Keratinocyte (primary cell): Measurements from ENCODE around the gene C11orf58. TPM values are rescaled to one million over a fixed set of nuclear protein-coding genes. Genes with fewer than 3 reads are reported as not detected.

Experiments
- DNase-seq: peaks from one replicate; pipeline ENCODE4 v3.0.0-alpha.2; 2011; ENCODE audit warnings: low read depth, missing footprints, low spot score
- FAIRE-seq: peaks from 2 replicates; lab custom pipeline; 2011; peaks lifted over from hg19 to GRCh38; lab: Jason Lieb, UNC
- H2AFZ ChIP-seq: 2 replicates; pipeline ENCODE4 v1.6.0; 2012; ENCODE audit warnings: low read length, control low read depth, inconsistent platforms; ENCODE audit not compliant: control insufficient read depth
- H3K27ac ChIP-seq: 2 replicates; pipeline ENCODE4 v1.5.1; 2011; ENCODE audit warnings: low read length; ENCODE audit not compliant: control insufficient read depth, insufficient read depth
- H3K27me3 ChIP-seq: 3 replicates; pipeline ENCODE4 v1.6.0; 2011; ENCODE audit warnings: low read length; ENCODE audit not compliant: control insufficient read depth, insufficient read depth; ENCODE audit errors: extremely low read depth
- H3K36me3 ChIP-seq, 2 experiments: 2 replicates in 1 of 2; 3 replicates in 1 of 2; pipeline ENCODE4 v1.5.1; 2011; ENCODE audit warnings: low read length in 2 of 2, mild to moderate bottlenecking in 1 of 2; ENCODE audit not compliant: control insufficient read depth in 2 of 2, insufficient read depth in 2 of 2; ENCODE audit errors: extremely low read depth in 1 of 2
- H3K4me1 ChIP-seq: 3 replicates; pipeline ENCODE4 v1.5.1; 2011; ENCODE audit warnings: low read length; ENCODE audit not compliant: control insufficient read depth, insufficient read depth; ENCODE audit errors: extremely low read depth
- H3K4me2 ChIP-seq: 3 replicates; pipeline ENCODE4 v1.6.0; 2011; ENCODE audit warnings: low read depth, low read length; ENCODE audit not compliant: control insufficient read depth, insufficient read depth; ENCODE audit errors: extremely low read depth
- H3K4me3 ChIP-seq, 3 experiments: fragments of 200-600 bp in 1 of 3; sonication (generic) in 1 of 3; 2 replicates in 2 of 3; 3 replicates in 1 of 3; pipeline ENCODE4 v1.5.1; 2011 to 2016; ENCODE audit warnings: low read length in 3 of 3, mild to moderate bottlenecking in 3 of 3, control low read depth in 2 of 3, inconsistent platforms in 1 of 3, low read depth in 1 of 3, mixed read lengths in 1 of 3, mixed run types in 1 of 3, moderate library complexity in 1 of 3; ENCODE audit not compliant: control insufficient read depth in 2 of 3, insufficient read depth in 2 of 3; ENCODE audit errors: extremely low read depth in 1 of 3
- H3K79me2 ChIP-seq: 2 replicates; pipeline ENCODE4 v1.6.0; 2012; ENCODE audit warnings: low read length; ENCODE audit not compliant: control insufficient read depth, insufficient read depth
- H3K9ac ChIP-seq: 3 replicates; pipeline ENCODE4 v1.6.0; 2011; ENCODE audit warnings: low read length; ENCODE audit not compliant: control insufficient read depth, insufficient read depth; ENCODE audit errors: extremely low read depth
- H3K9me1 ChIP-seq: 3 replicates; pipeline ENCODE4 v1.6.0; 2011; ENCODE audit warnings: low read length; ENCODE audit not compliant: control insufficient read depth, insufficient read depth; ENCODE audit errors: extremely low read depth
- H3K9me3 ChIP-seq: 2 replicates; pipeline ENCODE4 v1.5.1; 2012; ENCODE audit warnings: low read depth, low read length; ENCODE audit not compliant: control insufficient read depth
- H4K20me1 ChIP-seq: 3 replicates; pipeline ENCODE4 v1.6.0; 2011; ENCODE audit warnings: low read length; ENCODE audit not compliant: control insufficient read depth, insufficient read depth; ENCODE audit errors: extremely low read depth
- CTCF ChIP-seq, 3 experiments: IDR thresholded peaks in 1 of 3; conservative IDR thresholded peaks in 1 of 3; optimal IDR thresholded peaks in 1 of 3; 2 replicates in 2 of 3; 3 replicates in 1 of 3; pipeline versions ENCODE3 to v1.5.1; 2011; ENCODE audit warnings: low read length in 3 of 3, mild to moderate bottlenecking in 3 of 3, moderate library complexity in 2 of 3, control low read depth in 1 of 3, inconsistent platforms in 1 of 3; ENCODE audit not compliant: insufficient read depth in 2 of 3; ENCODE audit errors: extremely low read depth in 1 of 3
- EZH2 ChIP-seq: IDR thresholded peaks from one replicate; pipeline ENCODE4 v1.6.1; 2012; ENCODE audit warnings: inconsistent platforms, mild to moderate bottlenecking, low read length, moderate library complexity
- dilution Hi-C: fragments of 300-500 bp; cut with MboI; formaldehyde crosslinking; loops from one replicate; pipeline ENCODE4 v1.7.0; 2020; ENCODE audit warnings: low sequenced_read_pairs; ENCODE audit not compliant: extremely low pct_ligation_motif_present
- polyA plus RNA-seq, 5 experiments: library from polyadenylated mRNA; depleted of rRNA in 3 of 5; stranded (reverse) in 3 of 5; stranded (forward) in 1 of 5; unstranded in 1 of 5; fragments of >200 nt; gene quantifications; 1 replicate in 1 of 5; 2 replicates in 3 of 5; 3 replicates in 1 of 5; pipeline versions ENCODE4 v1.2.1 to v1.2.3, GENCODE V29; 2011 to 2012; ENCODE audit warnings: missing spikeins in 2 of 5, low read depth in 1 of 5, low replicate concordance in 1 of 5

Gene C11orf58
- polyA plus RNA-seq, 1 donor (not counting 4 experiments of a cell fraction or from before 2014, with no cell fraction given), result 166 TPM

- TF ChIP-seq EZH2, result no peak
- TF ChIP-seq CTCF (optimal IDR thresholded peaks at IDR 0.05 in 1 of 3, IDR thresholded peaks at IDR 0.05 in 1 of 3, conservative IDR thresholded peaks at IDR 0.05 in 1 of 3; ENCODE audit: extremely low read depth in 1 of 3, insufficient read depth in 2 of 3, low read length in 3 of 3), result no peak
- Histone ChIP-seq H3K9me3 (no peaks in the 10 kb centered on the region), H3K4me3 (no peak overlapping the region), H3K36me3 (peaks cover 29 to 30% of the 10 kb centered on the region in 2 experiments), H3K4me2 (no peak overlapping the region), H2AFZ (no peak overlapping the region), H3K9ac (no peak overlapping the region), H3K9me1 (peaks cover 3% of the 10 kb centered on the region), H3K79me2 (peaks cover 10% of the 10 kb centered on the region), H3K27me3 (no peaks in the 10 kb centered on the region), H4K20me1 (no peaks in the 10 kb centered on the region), H3K27ac (no peak overlapping the region), H3K4me1 (no peaks in the 10 kb centered on the region)
- dilution Hi-C loops, result no loop called here
- FAIRE-seq (no peak), DNase-seq (no peak)
Observed at GRCh38 chr11:16750417-16750816, 12.0 kb downstream of the C11orf58 start.

- Histone ChIP-seq H4K20me1 (no peaks in the 10 kb centered on the region), H3K4me1 (no peaks in the 10 kb centered on the region), H3K27ac (no peak overlapping the region), H3K79me2 (no peaks in the 10 kb centered on the region), H3K9ac (no peak overlapping the region), H3K36me3 (peaks cover 1 to 4% of the 10 kb centered on the region in 2 experiments), H3K4me2 (no peak overlapping the region), H3K9me1 (no peaks in the 10 kb centered on the region), H3K9me3 (no peaks in the 10 kb centered on the region), H3K4me3 (no peak overlapping the region), H3K27me3 (no peaks in the 10 kb centered on the region), H2AFZ (no peak overlapping the region)
- no peak for TF ChIP-seq CTCF (optimal IDR thresholded peaks at IDR 0.05 in 1 of 3, IDR thresholded peaks at IDR 0.05 in 1 of 3, conservative IDR thresholded peaks at IDR 0.05 in 1 of 3; ENCODE audit: extremely low read depth in 1 of 3, insufficient read depth in 2 of 3, low read length in 3 of 3)
- no peak for TF ChIP-seq EZH2
- dilution Hi-C loops, result no loop called here
- FAIRE-seq, result no peak
- DNase-seq, result no peak
Observed at GRCh38 chr11:16758382-16759024, 20.1 kb downstream of the C11orf58 start.
